Glutamatergic neuron (in vitro differentiated cells): Measurements from ENCODE around the gene MRGPRD. TPM values are rescaled to one million over a fixed set of nuclear protein-coding genes. Genes with fewer than 3 reads are reported as not detected.

Experiments
- DNase-seq: peaks from one replicate; pipeline ENCODE4 v3.0.0; 2022
- H3K27ac Mint-ChIP-seq: one replicate; pipeline ENCODE4 v1.8.0; 2020; ENCODE audit warnings: mild to moderate bottlenecking, mixed read lengths, inconsistent platforms; ENCODE audit not compliant: unreplicated experiment
- H3K27me3 Mint-ChIP-seq: one replicate; pipeline ENCODE4 v1.8.0; 2020; ENCODE audit warnings: mild to moderate bottlenecking, moderate library complexity, mixed read lengths, inconsistent platforms; ENCODE audit not compliant: unreplicated experiment
- H3K36me3 Mint-ChIP-seq: one replicate; pipeline ENCODE4 v1.8.0; 2020; ENCODE audit warnings: mild to moderate bottlenecking, mixed read lengths, inconsistent platforms; ENCODE audit not compliant: unreplicated experiment
- H3K4me1 Mint-ChIP-seq: one replicate; pipeline ENCODE4 v1.8.0; 2020; ENCODE audit warnings: mild to moderate bottlenecking, low read depth, mixed read lengths, inconsistent platforms; ENCODE audit not compliant: unreplicated experiment
- H3K4me3 Mint-ChIP-seq: one replicate; pipeline ENCODE4 v1.8.0; 2020; ENCODE audit warnings: mild to moderate bottlenecking, mixed read lengths, inconsistent platforms; ENCODE audit not compliant: unreplicated experiment
- H3K9me3 Mint-ChIP-seq: one replicate; pipeline ENCODE4 v1.8.0; 2020; ENCODE audit warnings: mild to moderate bottlenecking, moderate library complexity, mixed read lengths, inconsistent platforms; ENCODE audit not compliant: unreplicated experiment
- CTCF ChIP-seq: fragments of 200-600 bp; sonication (generic); IDR thresholded peaks from one replicate; pipeline ENCODE4 v1.5.0; 2021; ENCODE audit not compliant: partially characterized antibody, unreplicated experiment
- total RNA-seq: library from RNA; stranded (reverse); fragmentation: NEBNext Ultra II Directional; extraction: Animal tissue kit (Norgen Biotek cat#: 25700); gene quantifications from one replicate; pipeline ENCODE4 v1.2.1, GENCODE V29; 2021; ENCODE audit not compliant: unreplicated experiment

The MRGPRD gene
- total RNA-seq, 1 donor from 2014 or later: not detected

- no peak overlapping the region for H3K27ac Mint-ChIP-seq
- no peak for DNase-seq
- H3K36me3 Mint-ChIP-seq: no peaks in the 10 kb centered on the region
- H3K4me1 Mint-ChIP-seq: peaks cover 3% of the 10 kb centered on the region
- no peak overlapping the region for H3K4me3 Mint-ChIP-seq
- no peak for TF ChIP-seq CTCF
- no peaks in the 10 kb centered on the region for H3K27me3 Mint-ChIP-seq
- no peaks in the 10 kb centered on the region for H3K9me3 Mint-ChIP-seq
Measured at GRCh38 chr11:68942095-68942620, 38.6 kb downstream of the MRGPRD start.

- H3K9me3 Mint-ChIP-seq: no peaks in the 10 kb centered on the region
- H3K27me3 Mint-ChIP-seq: no peaks in the 10 kb centered on the region
- H3K4me1 Mint-ChIP-seq: peaks cover 3% of the 10 kb centered on the region
- no peak for TF ChIP-seq CTCF
- no peaks in the 10 kb centered on the region for H3K36me3 Mint-ChIP-seq
- no peak for DNase-seq
- H3K4me3 Mint-ChIP-seq: no peak overlapping the region
- no peak overlapping the region for H3K27ac Mint-ChIP-seq
Measured at GRCh38 chr11:68941324-68942094, 39.3 kb downstream of the MRGPRD start.

GRCh38 chr11:68940651-68941323 lies 40.0 kb downstream of the MRGPRD start:
- Mint-ChIP-seq H3K4me3 (no peak overlapping the region), H3K36me3 (no peaks in the 10 kb centered on the region), H3K9me3 (no peaks in the 10 kb centered on the region), H3K4me1 (peaks cover 3% of the 10 kb centered on the region), H3K27ac (no peak overlapping the region), H3K27me3 (no peaks in the 10 kb centered on the region)
- no peak for DNase-seq
- no peak for TF ChIP-seq CTCF

GRCh38 chr11:68939583-68940555 lies 40.9 kb downstream of the MRGPRD start:
- Mint-ChIP-seq H3K4me1 (peaks cover 3% of the 10 kb centered on the region), H3K4me3 (no peak overlapping the region), H3K27ac (no peak overlapping the region), H3K36me3 (no peaks in the 10 kb centered on the region), H3K9me3 (no peaks in the 10 kb centered on the region), H3K27me3 (peaks cover 2% of the 10 kb centered on the region)
- DNase-seq: no peak
- TF ChIP-seq CTCF: no peak
